Uterus (tissue), 4 donors: ENCODE results near the gene SLC17A4. TPM values are rescaled to one million over a fixed set of nuclear protein-coding genes. Genes with fewer than 3 reads are reported as not detected.
A peak's percentile ranks its signal among the peaks of the same experiment; 100 is the strongest.

Source experiments
- DNase-seq, 2 donors: peaks; one replicate each; pipeline ENCODE4 v3.0.0-alpha.2; 2019 to 2020
- H3K27ac ChIP-seq, 2 donors: fragments of 200-600 bp; sonication (generic); 1 replicate in 1 of 2; 2 replicates in 1 of 2; pipeline ENCODE4 v1.5.1; 2016 to 2018
- H3K27me3 ChIP-seq, 2 donors: fragments of 200-600 bp; sonication (generic); one replicate each; pipeline ENCODE4 v1.5.1; 2018 to 2019; ENCODE audit warnings: control low read depth in 1 of 2
- H3K36me3 ChIP-seq, 2 donors: fragments of 200-600 bp; sonication (generic); one replicate each; pipeline ENCODE4 v1.5.1; 2019; ENCODE audit warnings: control low read depth in 1 of 2
- H3K4me1 ChIP-seq, 2 donors: fragments of 200-600 bp; sonication (generic); one replicate each; pipeline ENCODE4 v1.5.1; 2018 to 2019; ENCODE audit warnings: control low read depth in 1 of 2
- H3K4me3 ChIP-seq, 2 donors: fragments of 200-600 bp; sonication (generic); 1 replicate in 1 of 2; 2 replicates in 1 of 2; pipeline ENCODE4 v1.5.1; 2018 to 2019; ENCODE audit warnings: mild to moderate bottlenecking in 1 of 2
- H3K9me3 ChIP-seq, 2 donors: fragments of 200-600 bp; sonication (generic); one replicate each; pipeline ENCODE4 v1.5.1; 2019; ENCODE audit warnings: control low read depth in 1 of 2
- POLR2A ChIP-seq, 2 donors: fragments of 450-650 bp; IDR thresholded peaks; one replicate each; pipeline ENCODE4 v1.6.1; 2016; ENCODE audit warnings: antibody characterized with exemption in 2 of 2, mild to moderate bottlenecking in 1 of 2, moderate library complexity in 1 of 2
- intact Hi-C: fragments of 100-400 bp; cut with DNase I; formaldehyde crosslinking; loops from one replicate; pipeline ENCODE4 v1.15.1; 2023; ENCODE audit warnings: low total_unique reads
- total RNA-seq, 4 donors: library from RNA; depleted of rRNA in 3 of 4; stranded (reverse); fragments of >200 nt in 3 of 4; gene quantifications; one replicate each; pipeline versions ENCODE4 v1.1.0 to v1.2.4, GENCODE V29; 2014 to 2023
- TF ChIP-seq, protein P1 (sequence below), 4 experiments: fragments of 200-600 bp in 2 of 4; fragments of 450-650 bp in 2 of 4; sonication (generic) in 2 of 4; IDR thresholded peaks; one replicate each; pipeline ENCODE4 v1.5.1; 2016 to 2019; ENCODE audit warnings: antibody characterized with exemption in 4 of 4, mild to moderate bottlenecking in 2 of 4, moderate library complexity in 1 of 4
- donor health status: DM: yes; HTN: yes; CAD: no.

SLC17A4 gene
- total RNA-seq, 4 donors from 2014 or later: under 0.01 TPM; not detected in 3

GRCh38 chr6:25714765-25715164 lies 39.8 kb upstream of the SLC17A4 start:
- intact Hi-C loops: no loop called here
- Histone ChIP-seq H3K27me3 (no peaks in the 10 kb centered on the region), H3K27ac (no peak overlapping the region), H3K4me1 (no peaks in the 10 kb centered on the region), H3K36me3 (no peaks in the 10 kb centered on the region), H3K9me3 (no peaks in the 10 kb centered on the region), H3K4me3 (no peak overlapping the region)
- DNase-seq: no peak
- no peak for TF ChIP-seq POLR2A (IDR thresholded peaks at IDR 0.05)
- TF ChIP-seq, protein P1, sequence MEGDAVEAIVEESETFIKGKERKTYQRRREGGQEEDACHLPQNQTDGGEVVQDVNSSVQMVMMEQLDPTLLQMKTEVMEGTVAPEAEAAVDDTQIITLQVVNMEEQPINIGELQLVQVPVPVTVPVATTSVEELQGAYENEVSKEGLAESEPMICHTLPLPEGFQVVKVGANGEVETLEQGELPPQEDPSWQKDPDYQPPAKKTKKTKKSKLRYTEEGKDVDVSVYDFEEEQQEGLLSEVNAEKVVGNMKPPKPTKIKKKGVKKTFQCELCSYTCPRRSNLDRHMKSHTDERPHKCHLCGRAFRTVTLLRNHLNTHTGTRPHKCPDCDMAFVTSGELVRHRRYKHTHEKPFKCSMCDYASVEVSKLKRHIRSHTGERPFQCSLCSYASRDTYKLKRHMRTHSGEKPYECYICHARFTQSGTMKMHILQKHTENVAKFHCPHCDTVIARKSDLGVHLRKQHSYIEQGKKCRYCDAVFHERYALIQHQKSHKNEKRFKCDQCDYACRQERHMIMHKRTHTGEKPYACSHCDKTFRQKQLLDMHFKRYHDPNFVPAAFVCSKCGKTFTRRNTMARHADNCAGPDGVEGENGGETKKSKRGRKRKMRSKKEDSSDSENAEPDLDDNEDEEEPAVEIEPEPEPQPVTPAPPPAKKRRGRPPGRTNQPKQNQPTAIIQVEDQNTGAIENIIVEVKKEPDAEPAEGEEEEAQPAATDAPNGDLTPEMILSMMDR (IDR thresholded peaks at IDR 0.05): no peak

GRCh38 chr6:25715794-25716193 lies 38.7 kb upstream of the SLC17A4 start:
- no peaks in the 10 kb centered on the region for H3K4me1 ChIP-seq
- no peak for TF ChIP-seq POLR2A (IDR thresholded peaks at IDR 0.05)
- TF ChIP-seq, protein P1 (IDR thresholded peaks at IDR 0.05): no peak
- intact Hi-C loops: no loop called here
- DNase-seq: no peak
- H3K4me3 ChIP-seq: no peak overlapping the region
- no peaks in the 10 kb centered on the region for H3K9me3 ChIP-seq
- no peaks in the 10 kb centered on the region for H3K27me3 ChIP-seq
- no peak overlapping the region for H3K27ac ChIP-seq
- no peaks in the 10 kb centered on the region for H3K36me3 ChIP-seq

DNA sequence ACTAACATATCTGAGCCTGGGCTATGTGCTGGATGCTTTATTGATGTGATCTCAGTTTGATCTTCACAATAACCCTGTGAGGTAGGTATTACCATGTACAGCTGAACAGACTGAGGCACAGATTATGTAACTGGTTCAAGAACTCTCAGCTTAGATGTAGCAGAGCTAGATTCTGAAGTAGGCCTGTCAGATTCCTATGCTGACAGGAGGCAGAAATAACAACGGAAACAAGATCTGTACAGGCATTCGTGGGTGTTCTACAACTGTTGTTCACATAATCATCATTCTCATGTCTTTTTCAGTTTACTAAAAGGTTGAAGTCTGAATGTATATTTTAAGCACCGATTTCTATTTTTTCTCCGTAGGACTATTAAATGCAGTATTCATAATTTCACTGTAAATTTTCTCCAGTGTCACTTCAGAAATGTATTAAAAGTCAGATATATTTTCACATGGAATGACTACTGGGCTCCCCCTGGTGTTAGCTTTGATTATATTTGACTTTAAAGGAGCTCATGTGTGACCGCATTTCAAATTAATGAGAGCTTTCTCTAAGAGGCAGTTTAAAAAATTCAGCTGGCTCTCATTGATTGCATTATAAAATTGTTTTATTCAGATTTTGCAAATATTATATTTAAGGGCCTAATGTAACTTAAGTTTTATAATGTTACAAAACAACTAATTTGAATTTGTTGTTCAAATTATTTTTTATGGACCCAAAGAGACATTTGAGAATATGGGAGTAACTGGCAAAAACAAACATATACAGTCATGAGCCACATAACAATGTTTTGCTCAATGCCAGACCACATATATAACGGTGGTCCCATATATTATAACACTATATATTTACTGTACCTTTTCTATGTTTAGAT lies 36.4 kb upstream of the SLC17A4 start:
- Histone ChIP-seq H3K27ac (no peak overlapping the region), H3K4me1 (no peaks in the 10 kb centered on the region), H3K9me3 (no peaks in the 10 kb centered on the region), H3K36me3 (no peaks in the 10 kb centered on the region), H3K27me3 (no peaks in the 10 kb centered on the region), H3K4me3 (no peak overlapping the region)
- no peak for TF ChIP-seq POLR2A (IDR thresholded peaks at IDR 0.05)
- TF ChIP-seq, protein P1 (IDR thresholded peaks at IDR 0.05): peak; percentile 21 to 41 (median 32)
- DNase-seq: no peak
- intact Hi-C loops: no loop called here

DNA sequence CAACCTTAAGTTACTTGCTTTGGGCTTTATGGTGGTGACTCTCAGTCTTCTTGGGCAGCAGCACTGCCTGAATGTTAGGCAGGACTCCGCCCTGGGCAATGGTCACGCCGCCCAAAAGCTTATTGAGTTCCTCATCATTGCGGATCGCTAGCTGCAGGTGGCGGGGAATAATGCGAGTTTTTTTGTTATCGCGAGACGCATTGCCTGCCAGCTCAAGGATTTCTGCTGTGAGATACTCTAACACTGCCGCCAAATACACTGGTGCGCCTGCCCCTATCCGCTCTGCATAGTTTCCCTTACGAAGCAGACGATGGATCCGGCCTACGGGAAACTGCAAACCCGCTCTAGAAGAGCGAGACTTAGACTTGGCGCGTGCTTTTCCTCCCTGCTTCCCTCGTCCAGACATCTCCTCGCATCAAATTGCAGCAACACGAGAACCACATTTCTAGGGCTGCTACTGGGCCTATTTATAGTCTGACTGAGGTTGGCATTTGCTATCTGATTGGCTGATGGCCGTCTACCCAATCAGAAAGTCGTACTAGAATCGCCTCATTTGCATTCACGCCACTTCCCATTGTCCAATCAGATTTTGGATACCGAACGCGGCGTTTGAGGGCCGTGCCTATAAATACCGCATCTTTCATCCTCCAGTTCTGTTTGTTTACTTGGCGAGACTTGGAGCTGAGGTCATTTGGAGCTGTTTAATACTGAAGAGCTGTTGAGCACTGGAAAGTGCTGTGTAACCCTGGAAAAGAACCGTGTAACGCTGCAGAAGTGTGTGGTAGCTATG lies 28.2 kb upstream of the SLC17A4 start:
- intact Hi-C loops: no loop called here
- DNase-seq: no peak
- Histone ChIP-seq H3K36me3 (no peaks in the 10 kb centered on the region), H3K27ac (no peak overlapping the region), H3K27me3 (peaks cover 0 to 6% of the 10 kb centered on the region in 2 donors), H3K4me3 (no peak overlapping the region), H3K9me3 (no peaks in the 10 kb centered on the region), H3K4me1 (no peaks in the 10 kb centered on the region)
- TF ChIP-seq POLR2A (IDR thresholded peaks at IDR 0.05): no peak
- TF ChIP-seq, protein P1 (IDR thresholded peaks at IDR 0.05): no peak

DNA sequence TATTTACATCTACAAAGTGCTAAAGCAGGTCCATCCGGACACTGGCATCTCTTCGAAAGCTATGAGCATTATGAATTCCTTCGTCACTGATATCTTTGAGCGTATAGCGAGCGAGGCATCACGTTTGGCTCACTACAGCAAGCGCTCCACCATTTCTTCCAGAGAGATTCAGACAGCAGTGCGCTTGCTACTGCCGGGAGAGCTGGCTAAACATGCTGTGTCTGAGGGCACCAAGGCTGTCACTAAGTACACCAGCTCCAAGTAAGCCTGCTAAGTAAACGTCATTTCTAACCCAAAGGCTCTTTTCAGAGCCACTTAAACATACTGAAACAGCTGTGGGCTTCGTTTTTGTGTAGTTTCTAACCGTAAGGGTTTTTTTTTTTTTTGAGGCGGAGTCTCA lies 27.5 kb upstream of the SLC17A4 start:
- intact Hi-C loops: no loop called here
- no peak overlapping the region for H3K4me3 ChIP-seq
- H3K9me3 ChIP-seq: no peaks in the 10 kb centered on the region
- H3K27me3 ChIP-seq: peaks cover 0 to 6% of the 10 kb centered on the region in 2 donors
- no peaks in the 10 kb centered on the region for H3K36me3 ChIP-seq
- H3K4me1 ChIP-seq: no peaks in the 10 kb centered on the region
- TF ChIP-seq, protein P1 (IDR thresholded peaks at IDR 0.05): no peak
- TF ChIP-seq POLR2A (IDR thresholded peaks at IDR 0.05): no peak
- DNase-seq: no peak
- H3K27ac ChIP-seq: no peak overlapping the region
